Esophagus muscularis mucosa (tissue), 4 donors: ENCODE results near the gene PPP6R1.

Experiments
- EP300 ChIP-seq: sonication (generic); formaldehyde crosslinking; IDR thresholded peaks from one replicate; pipeline ENCODE4 v1.6.1; 2017; ENCODE audit warnings: antibody characterized with exemption
- POLR2A ChIP-seq: fragments of 450-650 bp; IDR thresholded peaks from one replicate; pipeline ENCODE4 v1.6.1; 2017; ENCODE audit warnings: antibody characterized with exemption, moderate library complexity, mild to moderate bottlenecking, low read depth
- TF ChIP-seq, protein P1 (sequence below), 3 experiments: fragments of 200-600 bp in 2 of 3; fragments of 450-650 bp in 1 of 3; sonication (generic) in 2 of 3; IDR thresholded peaks; one replicate each; pipeline ENCODE4 v1.5.1; 2017 to 2019; ENCODE audit warnings: antibody characterized with exemption in 3 of 3, mild to moderate bottlenecking in 2 of 3, moderate library complexity in 1 of 3

DNA sequence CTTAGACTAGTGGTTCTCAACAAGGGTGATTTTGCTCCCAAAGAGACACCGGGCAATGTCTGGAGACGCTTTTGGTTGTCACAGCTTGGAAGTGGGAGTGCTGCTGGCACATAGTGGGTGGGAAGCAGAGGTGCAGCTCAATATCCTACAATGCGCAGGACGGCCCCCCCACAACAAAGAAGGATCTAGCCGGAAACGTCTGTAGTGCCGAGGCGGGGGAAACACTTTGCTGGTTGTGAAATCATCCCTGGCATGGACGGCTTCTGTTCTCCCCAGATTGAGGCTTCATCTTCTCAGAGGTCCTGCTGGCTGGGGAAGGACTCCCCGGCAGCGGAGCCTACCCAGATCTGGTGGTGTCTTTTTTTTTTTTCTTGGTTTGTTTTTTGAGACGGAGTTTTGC lies 65.3 kb downstream of the PPP6R1 start:
- TF ChIP-seq, protein P1, sequence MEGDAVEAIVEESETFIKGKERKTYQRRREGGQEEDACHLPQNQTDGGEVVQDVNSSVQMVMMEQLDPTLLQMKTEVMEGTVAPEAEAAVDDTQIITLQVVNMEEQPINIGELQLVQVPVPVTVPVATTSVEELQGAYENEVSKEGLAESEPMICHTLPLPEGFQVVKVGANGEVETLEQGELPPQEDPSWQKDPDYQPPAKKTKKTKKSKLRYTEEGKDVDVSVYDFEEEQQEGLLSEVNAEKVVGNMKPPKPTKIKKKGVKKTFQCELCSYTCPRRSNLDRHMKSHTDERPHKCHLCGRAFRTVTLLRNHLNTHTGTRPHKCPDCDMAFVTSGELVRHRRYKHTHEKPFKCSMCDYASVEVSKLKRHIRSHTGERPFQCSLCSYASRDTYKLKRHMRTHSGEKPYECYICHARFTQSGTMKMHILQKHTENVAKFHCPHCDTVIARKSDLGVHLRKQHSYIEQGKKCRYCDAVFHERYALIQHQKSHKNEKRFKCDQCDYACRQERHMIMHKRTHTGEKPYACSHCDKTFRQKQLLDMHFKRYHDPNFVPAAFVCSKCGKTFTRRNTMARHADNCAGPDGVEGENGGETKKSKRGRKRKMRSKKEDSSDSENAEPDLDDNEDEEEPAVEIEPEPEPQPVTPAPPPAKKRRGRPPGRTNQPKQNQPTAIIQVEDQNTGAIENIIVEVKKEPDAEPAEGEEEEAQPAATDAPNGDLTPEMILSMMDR (IDR thresholded peaks at IDR 0.05) = no peak
- TF ChIP-seq POLR2A = no peak
- no peak for TF ChIP-seq EP300
